Breast epithelium (tissue), 4 donors: ENCODE data around the gene GAL3ST3. TPM values are rescaled to one million over a fixed set of nuclear protein-coding genes. Genes with fewer than 3 reads are reported as not detected.

Source experiments
- DNase-seq, 2 donors: peaks; one replicate each; pipeline ENCODE4 v3.0.0-alpha.2; 2019; ENCODE audit warnings: low spot score in 2 of 2
- H3K27ac ChIP-seq, 2 donors: fragments of 200-600 bp; sonication (generic) in 1 of 2; one replicate each; pipeline ENCODE4 v1.5.1; 2016 to 2019; ENCODE audit warnings: mild to moderate bottlenecking in 1 of 2
- H3K27me3 ChIP-seq, 2 donors: fragments of 200-600 bp; sonication (generic) in 1 of 2; one replicate each; pipeline versions ENCODE4 v1.5.1 to v1.6.0; 2017 to 2019; ENCODE audit warnings: control low read depth in 1 of 2, mild to moderate bottlenecking in 1 of 2
- H3K36me3 ChIP-seq: fragments of 200-600 bp; one replicate; pipeline ENCODE4 v1.5.1; 2019
- H3K4me1 ChIP-seq, 2 donors: fragments of 200-600 bp; sonication (generic); one replicate each; pipeline ENCODE4 v1.5.1; 2016 to 2019; ENCODE audit warnings: control low read depth in 1 of 2
- H3K4me3 ChIP-seq, 3 donors: fragments of 200-600 bp; sonication (generic); 1 replicate in 2 of 3; 2 replicates in 1 of 3; pipeline ENCODE4 v1.5.1; 2016 to 2019; ENCODE audit warnings: mild to moderate bottlenecking in 3 of 3, moderate library complexity in 2 of 3
- H3K9me3 ChIP-seq, 2 donors: fragments of 200-600 bp; sonication (generic) in 1 of 2; one replicate each; pipeline ENCODE4 v1.5.1; 2016 to 2019; ENCODE audit warnings: control low read depth in 1 of 2
- CTCF ChIP-seq, 3 donors: fragments of 450-650 bp; IDR thresholded peaks; one replicate each; pipeline ENCODE4 v1.5.1; 2016 to 2017; ENCODE audit warnings: antibody characterized with exemption in 3 of 3, mild to moderate bottlenecking in 3 of 3, moderate library complexity in 3 of 3
- POLR2A ChIP-seq: fragments of 450-650 bp; IDR thresholded peaks from one replicate; pipeline ENCODE4 v1.6.1; 2016; ENCODE audit warnings: antibody characterized with exemption, mild to moderate bottlenecking, moderate library complexity
- POLR2AphosphoS5 ChIP-seq, 3 donors: sonication (generic); formaldehyde crosslinking; IDR thresholded peaks; one replicate each; pipeline ENCODE4 v1.6.1; 2017; ENCODE audit warnings: antibody characterized with exemption in 3 of 3
- intact Hi-C: fragments of 100-400 bp; cut with DNase I; formaldehyde crosslinking; loops from one replicate; pipeline ENCODE4 v1.15.1; 2023; ENCODE audit warnings: low total_unique reads
- total RNA-seq, 3 donors: library from RNA; depleted of rRNA; stranded (reverse); fragments of >200 nt; gene quantifications; one replicate each; pipeline ENCODE4 v1.1.0, GENCODE V29; 2016

GAL3ST3 gene
- total RNA-seq, 3 donors from 2014 or later, result 0.29 TPM; not detected in 2

- TF ChIP-seq CTCF (IDR thresholded peaks at IDR 0.05), result peak in 1 of 3 donors; percentile 23
- no peak for TF ChIP-seq POLR2A
- peak in 1 of 3 donors; percentile 69 for TF ChIP-seq POLR2AphosphoS5 (IDR thresholded peaks at IDR 0.05)
- Histone ChIP-seq H3K27me3 (no peaks in the 10 kb centered on the region), H3K36me3 (peaks cover 8% of the 10 kb centered on the region), H3K27ac (peak within 1 kb of the TSS; percentile 88 to 98), H3K4me3 (peak within 1 kb of the TSS; percentile 77 to 83 (median 81)), H3K9me3 (no peaks in the 10 kb centered on the region), H3K4me1 (no peaks in the 10 kb centered on the region)
- DNase-seq, result peak; percentile 52 to 60
- intact Hi-C loops, result no loop called here
Observed at GRCh38 chr11:66069715-66070603, 21.0 kb upstream of the GAL3ST3 start, which contains the start of gene PACS1. Gene PACS1, plus strand, starts transcription at chr11:66070272. Its CDS starts 215 bp downstream, at chr11:66070487.

GRCh38 chr11:66068923-66069714 lies 20.2 kb upstream of the GAL3ST3 start:
- Histone ChIP-seq H3K27me3 (no peaks in the 10 kb centered on the region), H3K4me3 (peak overlapping the region; percentile 77 to 83 (median 81)), H3K4me1 (no peaks in the 10 kb centered on the region), H3K9me3 (no peaks in the 10 kb centered on the region), H3K36me3 (peaks cover 8% of the 10 kb centered on the region), H3K27ac (peak overlapping the region; percentile 88 to 98)
- peak in 1 of 2 donors; percentile 51 for DNase-seq
- no peak for TF ChIP-seq CTCF (IDR thresholded peaks at IDR 0.05)
- intact Hi-C loops, result no loop called here

DNA sequence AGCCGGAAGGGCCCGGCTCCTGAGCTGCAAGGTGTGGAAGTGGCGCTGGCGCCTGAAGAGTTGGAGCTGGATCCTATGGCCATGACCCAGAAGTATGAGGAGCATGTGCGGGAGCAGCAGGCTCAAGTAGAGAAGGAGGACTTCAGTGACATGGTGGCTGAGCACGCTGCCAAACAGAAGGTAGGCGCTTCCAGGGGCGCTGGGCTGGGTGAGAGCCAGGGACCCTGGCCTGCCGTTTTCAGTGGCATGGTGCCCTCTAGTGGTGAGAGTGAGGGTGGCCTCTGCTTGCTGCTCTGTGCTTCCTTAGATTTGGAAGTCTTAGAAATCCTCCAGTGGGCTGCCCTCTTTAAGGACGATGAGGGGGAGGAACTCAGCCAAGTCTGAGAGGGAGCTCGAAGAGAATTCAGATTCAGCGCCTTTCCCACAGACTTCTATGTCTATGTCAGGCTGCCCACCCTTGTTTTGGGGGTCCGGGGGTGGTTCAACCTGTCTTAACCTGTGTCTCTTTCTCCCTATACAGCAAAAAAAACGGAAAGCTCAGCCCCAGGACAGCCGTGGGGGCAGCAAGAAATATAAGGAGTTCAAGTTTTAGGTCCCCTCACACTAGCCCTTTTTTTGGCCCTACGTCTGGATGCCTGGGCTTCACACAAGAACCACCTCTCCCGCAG lies 19.3 kb upstream of the GAL3ST3 start:
- Histone ChIP-seq H3K4me1 (no peaks in the 10 kb centered on the region), H3K9me3 (no peaks in the 10 kb centered on the region), H3K4me3 (no peak overlapping the region), H3K27me3 (no peaks in the 10 kb centered on the region), H3K27ac (peak overlapping the region; percentile 88 to 98), H3K36me3 (peaks cover 14% of the 10 kb centered on the region)
- TF ChIP-seq CTCF (IDR thresholded peaks at IDR 0.05) (peak; percentile 71 to 80 (median 72)), POLR2A (no peak)
- peak; percentile 51 to 73 for DNase-seq
- intact Hi-C loops, result no loop called here

- intact Hi-C loops, result no loop called here
Observed at GRCh38 chr11:66067640-66068039, 18.7 kb upstream of the GAL3ST3 start.

More at GRCh38 chr11:66067640-66068039, 18.7 kb upstream of the GAL3ST3 start:
- Histone ChIP-seq H3K9me3 (no peaks in the 10 kb centered on the region), H3K27me3 (no peaks in the 10 kb centered on the region), H3K36me3 (peaks cover 14% of the 10 kb centered on the region), H3K27ac (peak overlapping the region; percentile 88 to 98), H3K4me1 (no peaks in the 10 kb centered on the region), H3K4me3 (no peak overlapping the region)
- TF ChIP-seq POLR2AphosphoS5 (IDR thresholded peaks at IDR 0.05), result no peak
- TF ChIP-seq CTCF (IDR thresholded peaks at IDR 0.05), result no peak
- TF ChIP-seq POLR2A, result no peak
- no peak for DNase-seq
